Measurements from ENCODE around the gene EPHB2. TPM values are rescaled to one million over a fixed set of nuclear protein-coding genes. Genes with fewer than 3 reads are reported as not detected.

Gene EPHB2
- total and polyA plus RNA-seq, 2 of the 13 experiments (the other 11 are each of a cell fraction or from before 2014, with no cell fraction given), result 0.03 to 0.11 TPM

GRCh38 chr1:22681556-22682276 is 28.9 kb upstream of the EPHB2 start:
- H3K4me3 ChIP-seq (replicated peaks in 1 of 3; ENCODE audit: insufficient read depth in 1 of 3, low read depth in 2 of 3, low read length in 3 of 3), result no peak overlapping the region
- TF ChIP-seq ZFP36L1 (CRISPR knock-in tag; IDR thresholded peaks at IDR 0.05) (no peak), SMAD9 (CRISPR knock-in tag; IDR thresholded peaks at IDR 0.05) (no peak), RFX3 (CRISPR knock-in tag; IDR thresholded peaks at IDR 0.05) (no peak), NONO (IDR thresholded peaks at IDR 0.05) (no peak), NONO (CRISPR knock-in tag; conservative IDR thresholded peaks at IDR 0.05) (no peak), ZSCAN5A (CRISPR knock-in tag; IDR thresholded peaks at IDR 0.05; ENCODE audit: borderline replicate concordance) (no peak), TARDBP (CRISPR knock-in tag; IDR thresholded peaks at IDR 0.05) (no peak), ZBTB46 (CRISPR knock-in tag; IDR thresholded peaks at IDR 0.05; ENCODE audit: borderline replicate concordance) (no peak), HMGA1 (CRISPR knock-in tag; conservative IDR thresholded peaks at IDR 0.05) (no peak), ZMAT3 (CRISPR knock-in tag; conservative IDR thresholded peaks at IDR 0.05) (no peak), THAP11 (CRISPR knock-in tag; IDR thresholded peaks at IDR 0.05) (no peak), FLYWCH1 (CRISPR knock-in tag; IDR thresholded peaks at IDR 0.05) (no peak), KDM5B (CRISPR knock-in tag; IDR thresholded peaks at IDR 0.05; ENCODE audit: borderline replicate concordance) (no peak), MTA3 (CRISPR knock-in tag; IDR thresholded peaks at IDR 0.05) (no peak), SATB2 (CRISPR knock-in tag; IDR thresholded peaks at IDR 0.05) (no peak), CHD2 (IDR thresholded peaks at IDR 0.05; ENCODE audit: low read depth, low read length) (no peak), ZNF558 (CRISPR knock-in tag; IDR thresholded peaks at IDR 0.05; ENCODE audit: borderline replicate concordance) (no peak), SNAPC2 (CRISPR knock-in tag; IDR thresholded peaks at IDR 0.05) (no peak), ZNF781 (CRISPR knock-in tag; IDR thresholded peaks at IDR 0.05; ENCODE audit: borderline replicate concordance, not compliant biosample characterization) (no peak)
- in situ Hi-C loops (cut with HindIII; ENCODE audit: extremely low pct_ligation_motif_present, low pct_unique_long_range_greater_than_20kb) (no loop called here), intact Hi-C loops (cut with micrococcal nuclease; ENCODE audit: unreplicated experiment) (no loop called here)
- H3K9ac ChIP-seq (ENCODE audit: insufficient read depth, low read depth, low read length), result no peak overlapping the region
- no peaks in the 10 kb centered on the region for H3K79me2 ChIP-seq (ENCODE audit: insufficient read depth, low read length)
- no peak overlapping the region for H3K27ac ChIP-seq (ENCODE audit: extremely low read length, insufficient read depth, low read length)
- ChIA-PET POLR2A (no interaction called here), CTCF (ENCODE audit: low intra/inter-chr PET ratio, low total read pairs) (no interaction called here)
- no peaks in the 10 kb centered on the region for H3K9me3 ChIP-seq (ENCODE audit: low read length)
- FAIRE-seq (no peak), DNase-seq (ENCODE audit: low spot score) (no peak), ATAC-seq (no peak)
- H3K27me3 ChIP-seq (ENCODE audit: control insufficient read depth in 1 of 2, insufficient read depth in 2 of 2, low read length in 2 of 2), result peaks cover 0 to 4% of the 10 kb centered on the region in 2 experiments; a peak in 1 of 5 replicates
- no peak overlapping the region for H2AFZ ChIP-seq (ENCODE audit: low read length)
- 48% methylated on average over 14 of the region's 15 CpGs for WGBS (ENCODE audit: low lambda C conversion rate)
- 0 out of 2 replicates have a peak, but pooled peaks cover 5% of the 10 kb centered on the region for H3K4me1 ChIP-seq (ENCODE audit: insufficient read depth, low read length)
- no TSS peak for BruUV-seq (replicated peaks)
- no peaks in the 10 kb centered on the region for H4K20me1 ChIP-seq (ENCODE audit: insufficient read depth, low read length)
- no peaks in the 10 kb centered on the region for H3K36me3 ChIP-seq (replicated peaks in 1 of 2; ENCODE audit: control insufficient read depth in 1 of 2, insufficient read depth in 2 of 2, low read length in 2 of 2)
- H3K4me2 ChIP-seq (ENCODE audit: low read depth, low read length), result no peak overlapping the region

Data from HepG2 (cell line).